Measurements from ENCODE around the gene NUDT5.

The NUDT5 gene

DNA sequence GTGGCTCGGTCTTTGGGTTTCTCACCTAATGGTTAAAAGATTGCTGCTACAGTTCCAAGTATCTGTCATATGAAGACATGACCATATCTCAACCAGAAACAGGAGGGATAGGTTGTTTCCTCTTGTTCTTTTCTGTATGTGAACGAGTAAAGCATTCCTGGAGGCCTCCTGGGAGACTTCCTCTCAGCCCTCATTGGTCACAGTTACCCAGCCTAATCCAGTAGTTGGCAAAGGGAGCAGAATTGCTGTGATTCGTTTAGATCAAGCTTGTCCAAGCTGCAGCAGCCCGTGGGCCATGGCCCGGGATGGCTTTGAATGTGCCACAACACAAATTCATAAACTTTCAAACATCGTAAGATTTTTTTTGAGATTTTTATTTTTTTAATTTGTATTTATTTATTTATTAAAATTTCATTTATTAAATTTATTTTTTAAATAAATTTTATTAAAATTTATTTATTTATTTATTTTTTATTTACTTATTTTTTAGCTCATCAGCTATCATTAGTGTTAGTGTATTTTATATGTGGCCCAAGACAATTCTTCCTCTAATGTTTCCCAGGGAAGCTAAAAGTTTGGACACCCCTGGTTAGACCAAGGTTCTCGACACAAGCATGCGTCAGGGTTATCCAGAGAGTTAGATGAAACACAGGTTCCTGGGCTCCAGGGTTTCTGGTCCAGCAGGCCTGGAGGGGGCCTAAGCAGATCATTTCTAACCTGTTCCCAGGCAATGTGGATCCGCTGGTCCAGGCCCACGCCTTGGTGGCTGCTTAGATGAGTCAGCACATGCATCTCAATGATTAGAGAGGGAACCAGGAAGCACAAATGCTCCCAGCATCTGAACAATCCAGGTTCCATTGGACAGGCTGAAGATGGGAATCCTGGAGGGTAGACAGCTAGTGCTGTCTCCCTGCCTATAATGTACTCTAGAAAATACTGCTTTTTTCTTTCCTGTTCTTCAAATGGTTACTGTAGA lies 25.9 kb upstream of the NUDT5 start:
- no peak overlapping the region for H3K27ac ChIP-seq (replicated peaks; ENCODE audit: low read length)
- H3K23ac ChIP-seq (ENCODE audit: low read depth, low read length, poor library complexity) = no peak overlapping the region
- H2AK5ac ChIP-seq (ENCODE audit: low read depth, low read length) = no peak overlapping the region
- H2BK120ac ChIP-seq (ENCODE audit: low read depth, low read length) = no peak overlapping the region
- no peaks in the 10 kb centered on the region for H3K4me1 ChIP-seq (ENCODE audit: control insufficient read depth in 2 of 2, insufficient read depth in 1 of 2, low read depth in 1 of 2, low read length in 2 of 2)
- no peak overlapping the region for H3K4ac ChIP-seq (ENCODE audit: low read length)
- DNase-seq (ENCODE audit: low spot score) = no peak
- H2AFZ ChIP-seq (ENCODE audit: low read length) = no peak overlapping the region
- no peak overlapping the region for H2BK5ac ChIP-seq (ENCODE audit: low read length)
- no peak overlapping the region for H4K91ac ChIP-seq (ENCODE audit: low read depth, low read length, poor library complexity)
- no peak overlapping the region for H3K4me3 ChIP-seq (ENCODE audit: low read length in 2 of 2)
- no peak overlapping the region for H3K4me2 ChIP-seq (ENCODE audit: insufficient read depth, low read length, poor library complexity, severe bottlenecking)
- H3K14ac ChIP-seq (ENCODE audit: low read length) = no peak overlapping the region
- H3K18ac ChIP-seq (ENCODE audit: low read length) = no peak overlapping the region
- peaks cover 26 to 84% of the 10 kb centered on the region in 2 donors for H3K36me3 ChIP-seq (replicated peaks in 1 of 2; ENCODE audit: control insufficient read depth in 2 of 2, insufficient read depth in 2 of 2, low read length in 2 of 2)
- no peaks in the 10 kb centered on the region for H3K27me3 ChIP-seq (ENCODE audit: control insufficient read depth in 3 of 3, insufficient read depth in 3 of 3, low read depth in 1 of 3, low read length in 3 of 3)
- peaks cover 2 to 8% of the 10 kb centered on the region in 2 donors for H3K9me3 ChIP-seq (replicated peaks in 1 of 2; ENCODE audit: control insufficient read depth in 2 of 2, insufficient read depth in 1 of 2, low read depth in 1 of 2, low read length in 2 of 2)
- no CpG with 5 or more reads among the region's 10 CpGs for whole genome bisulfite sequencing, 2 donors (ENCODE audit: extremely low coverage in 2 of 2, insufficient read length in 2 of 2, insufficient replicate concordance in 1 of 2)
- H2BK15ac ChIP-seq (ENCODE audit: low read length) = no peak overlapping the region
- H3K79me1 ChIP-seq (ENCODE audit: low read depth, low read length) = peaks cover 2% of the 10 kb centered on the region
- H4K8ac ChIP-seq (ENCODE audit: low read depth, low read length) = no peak overlapping the region
- no peak overlapping the region for H2BK12ac ChIP-seq (ENCODE audit: low read length)
- H3K9ac ChIP-seq (ENCODE audit: low read depth, low read length, poor library complexity) = no peak overlapping the region

DNA sequence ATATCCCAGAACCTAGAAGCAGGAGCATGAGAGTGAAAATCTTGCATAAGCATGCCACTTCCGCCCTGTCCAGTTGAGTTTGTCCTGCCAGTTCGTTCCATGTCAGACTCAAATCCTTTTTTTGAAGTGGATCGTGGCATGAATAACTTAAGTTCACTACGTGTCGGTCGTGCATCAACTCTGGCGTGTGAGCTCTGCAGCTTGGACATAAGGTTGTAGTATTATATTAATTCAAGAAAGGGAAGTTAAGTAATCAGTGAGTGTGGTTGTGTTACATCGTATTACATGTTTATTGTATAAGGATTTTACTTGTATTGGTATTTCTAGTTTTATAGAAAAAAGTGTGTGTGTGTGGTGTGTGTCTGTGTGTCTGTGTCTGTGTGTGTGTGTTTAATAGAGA lies 23.3 kb upstream of the NUDT5 start:
- H2BK15ac ChIP-seq (ENCODE audit: low read length) = no peak overlapping the region
- H3K4me3 ChIP-seq (ENCODE audit: low read length in 2 of 2) = no peak overlapping the region
- no peak overlapping the region for H3K9ac ChIP-seq (ENCODE audit: low read depth, low read length, poor library complexity)
- H3K4me1 ChIP-seq (ENCODE audit: control insufficient read depth in 2 of 2, insufficient read depth in 1 of 2, low read depth in 1 of 2, low read length in 2 of 2) = no peaks in the 10 kb centered on the region
- H2BK5ac ChIP-seq (ENCODE audit: low read length) = no peak overlapping the region
- H2BK12ac ChIP-seq (ENCODE audit: low read length) = no peak overlapping the region
- no peak overlapping the region for H4K8ac ChIP-seq (ENCODE audit: low read depth, low read length)
- H2BK120ac ChIP-seq (ENCODE audit: low read depth, low read length) = no peak overlapping the region
- H3K79me1 ChIP-seq (ENCODE audit: low read depth, low read length) = no peaks in the 10 kb centered on the region
- H3K36me3 ChIP-seq (replicated peaks in 1 of 2; ENCODE audit: control insufficient read depth in 2 of 2, insufficient read depth in 2 of 2, low read length in 2 of 2) = peaks cover 22 to 92% of the 10 kb centered on the region in 2 donors
- H2AK5ac ChIP-seq (ENCODE audit: low read depth, low read length) = no peak overlapping the region
- no peak overlapping the region for H3K27ac ChIP-seq (replicated peaks; ENCODE audit: low read length)
- no peak overlapping the region for H3K14ac ChIP-seq (ENCODE audit: low read length)
- H3K23ac ChIP-seq (ENCODE audit: low read depth, low read length, poor library complexity) = no peak overlapping the region
- H3K27me3 ChIP-seq (ENCODE audit: control insufficient read depth in 3 of 3, insufficient read depth in 3 of 3, low read depth in 1 of 3, low read length in 3 of 3) = no peaks in the 10 kb centered on the region
- H4K91ac ChIP-seq (ENCODE audit: low read depth, low read length, poor library complexity) = no peak overlapping the region
- H3K9me3 ChIP-seq (replicated peaks in 1 of 2; ENCODE audit: control insufficient read depth in 2 of 2, insufficient read depth in 1 of 2, low read depth in 1 of 2, low read length in 2 of 2) = peaks cover 0 to 5% of the 10 kb centered on the region in 2 donors
- no peak overlapping the region for H3K18ac ChIP-seq (ENCODE audit: low read length)
- no peak for DNase-seq (ENCODE audit: low spot score)
- WGBS, 2 donors (ENCODE audit: extremely low coverage in 2 of 2, insufficient read length in 2 of 2, insufficient replicate concordance in 1 of 2) = no CpG with 5 or more reads among the region's 8 CpGs
- no peak overlapping the region for H3K4me2 ChIP-seq (ENCODE audit: insufficient read depth, low read length, poor library complexity, severe bottlenecking)
- H2AFZ ChIP-seq (ENCODE audit: low read length) = no peak overlapping the region
- H3K4ac ChIP-seq (ENCODE audit: low read length) = no peak overlapping the region

DNA sequence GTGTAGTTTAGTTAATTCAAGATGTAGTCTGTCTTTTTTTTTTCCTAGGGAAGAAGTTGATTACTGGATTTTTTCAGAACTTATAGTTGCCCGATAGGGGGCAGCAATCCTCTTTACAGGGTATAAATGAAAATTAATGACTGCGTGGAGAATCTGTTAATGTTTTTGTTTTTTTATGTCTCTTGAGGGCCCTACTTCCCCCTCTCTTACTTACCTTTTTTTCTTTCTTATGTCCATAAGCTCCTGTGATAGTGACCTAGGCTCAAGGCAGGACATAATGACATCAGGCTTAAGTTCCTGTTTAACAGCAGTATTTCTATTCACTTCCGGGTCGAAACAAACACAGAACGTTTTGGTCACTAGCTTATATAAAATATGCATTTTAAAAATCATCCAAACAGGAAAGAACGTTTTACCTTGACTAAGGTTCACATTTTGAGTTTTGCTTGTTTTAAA lies 19.1 kb upstream of the NUDT5 start:
- Histone ChIP-seq H3K36me3 (replicated peaks in 1 of 2; ENCODE audit: control insufficient read depth in 2 of 2, insufficient read depth in 2 of 2, low read length in 2 of 2) (peaks cover 33 to 97% of the 10 kb centered on the region in 2 donors), H3K14ac (ENCODE audit: low read length) (no peak overlapping the region), H3K18ac (ENCODE audit: low read length) (no peak overlapping the region), H3K4me2 (ENCODE audit: insufficient read depth, low read length, poor library complexity, severe bottlenecking) (no peak overlapping the region), H2AFZ (ENCODE audit: low read length) (no peak overlapping the region), H4K8ac (ENCODE audit: low read depth, low read length) (no peak overlapping the region), H2BK15ac (ENCODE audit: low read length) (no peak overlapping the region), H3K9me3 (replicated peaks in 1 of 2; ENCODE audit: control insufficient read depth in 2 of 2, insufficient read depth in 1 of 2, low read depth in 1 of 2, low read length in 2 of 2) (peaks cover 7% of the 10 kb centered on the region in 2 donors), H3K27ac (replicated peaks; ENCODE audit: low read length) (no peak overlapping the region), H3K4ac (ENCODE audit: low read length) (no peak overlapping the region), H2BK120ac (ENCODE audit: low read depth, low read length) (no peak overlapping the region), H3K23ac (ENCODE audit: low read depth, low read length, poor library complexity) (no peak overlapping the region), H4K91ac (ENCODE audit: low read depth, low read length, poor library complexity) (no peak overlapping the region), H2BK12ac (ENCODE audit: low read length) (no peak overlapping the region), H3K4me3 (ENCODE audit: low read length in 2 of 2) (no peak overlapping the region), H2BK5ac (ENCODE audit: low read length) (no peak overlapping the region), H3K27me3 (ENCODE audit: control insufficient read depth in 3 of 3, insufficient read depth in 3 of 3, low read depth in 1 of 3, low read length in 3 of 3) (no peaks in the 10 kb centered on the region), H2AK5ac (ENCODE audit: low read depth, low read length) (no peak overlapping the region), H3K4me1 (ENCODE audit: control insufficient read depth in 2 of 2, insufficient read depth in 1 of 2, low read depth in 1 of 2, low read length in 2 of 2) (no peaks in the 10 kb centered on the region), H3K79me1 (ENCODE audit: low read depth, low read length) (no peaks in the 10 kb centered on the region), H3K9ac (ENCODE audit: low read depth, low read length, poor library complexity) (no peak overlapping the region)
- WGBS, 2 donors (ENCODE audit: extremely low coverage in 2 of 2, insufficient read length in 2 of 2, insufficient replicate concordance in 1 of 2) = no CpG with 5 or more reads among the region's 6 CpGs
- DNase-seq (ENCODE audit: low spot score) = peak; percentile 32

DNA sequence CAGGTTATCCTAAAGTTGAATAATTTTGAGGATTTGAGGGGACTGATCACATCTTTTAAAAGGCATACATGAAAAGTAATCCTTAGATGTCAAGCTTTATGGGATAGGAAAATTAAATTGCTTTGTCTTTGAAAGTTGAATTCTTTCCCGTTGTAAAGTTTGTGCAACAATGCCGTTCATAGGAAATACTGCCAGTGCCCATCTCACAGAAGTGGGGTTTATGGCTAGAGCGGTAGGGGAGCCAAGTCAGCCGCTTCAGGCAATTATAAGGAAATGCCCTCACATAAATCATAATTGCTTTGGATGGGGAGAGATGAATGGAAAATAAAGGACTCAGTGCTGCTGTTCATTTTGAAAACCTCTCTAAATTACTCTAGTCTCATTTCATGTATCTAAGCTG lies 18.4 kb upstream of the NUDT5 start:
- no peak overlapping the region for H2BK12ac ChIP-seq (ENCODE audit: low read length)
- H3K4ac ChIP-seq (ENCODE audit: low read length) = no peak overlapping the region
- H3K4me1 ChIP-seq (ENCODE audit: control insufficient read depth in 2 of 2, insufficient read depth in 1 of 2, low read depth in 1 of 2, low read length in 2 of 2) = no peaks in the 10 kb centered on the region
- no peak overlapping the region for H2AFZ ChIP-seq (ENCODE audit: low read length)
- no peak overlapping the region for H4K91ac ChIP-seq (ENCODE audit: low read depth, low read length, poor library complexity)
- no peak overlapping the region for H2AK5ac ChIP-seq (ENCODE audit: low read depth, low read length)
- H2BK120ac ChIP-seq (ENCODE audit: low read depth, low read length) = no peak overlapping the region
- no peaks in the 10 kb centered on the region for H3K27me3 ChIP-seq (ENCODE audit: control insufficient read depth in 3 of 3, insufficient read depth in 3 of 3, low read depth in 1 of 3, low read length in 3 of 3)
- H3K9me3 ChIP-seq (replicated peaks in 1 of 2; ENCODE audit: control insufficient read depth in 2 of 2, insufficient read depth in 1 of 2, low read depth in 1 of 2, low read length in 2 of 2) = peaks cover 7% of the 10 kb centered on the region in 2 donors
- no peak overlapping the region for H3K4me3 ChIP-seq (ENCODE audit: low read length in 2 of 2)
- DNase-seq (ENCODE audit: low spot score) = no peak
- no peak overlapping the region for H4K8ac ChIP-seq (ENCODE audit: low read depth, low read length)
- no peak overlapping the region for H3K14ac ChIP-seq (ENCODE audit: low read length)
- peaks cover 35 to 97% of the 10 kb centered on the region in 2 donors for H3K36me3 ChIP-seq (replicated peaks in 1 of 2; ENCODE audit: control insufficient read depth in 2 of 2, insufficient read depth in 2 of 2, low read length in 2 of 2)
- no CpG with 5 or more reads among the region's 4 CpGs for WGBS, 2 donors (ENCODE audit: extremely low coverage in 2 of 2, insufficient read length in 2 of 2, insufficient replicate concordance in 1 of 2)
- no peak overlapping the region for H3K23ac ChIP-seq (ENCODE audit: low read depth, low read length, poor library complexity)
- no peak overlapping the region for H2BK15ac ChIP-seq (ENCODE audit: low read length)
- no peak overlapping the region for H3K27ac ChIP-seq (replicated peaks; ENCODE audit: low read length)
- no peak overlapping the region for H2BK5ac ChIP-seq (ENCODE audit: low read length)
- no peaks in the 10 kb centered on the region for H3K79me1 ChIP-seq (ENCODE audit: low read depth, low read length)
- no peak overlapping the region for H3K4me2 ChIP-seq (ENCODE audit: insufficient read depth, low read length, poor library complexity, severe bottlenecking)
- H3K9ac ChIP-seq (ENCODE audit: low read depth, low read length, poor library complexity) = no peak overlapping the region
- H3K18ac ChIP-seq (ENCODE audit: low read length) = no peak overlapping the region
